Panc1 (cell line): ENCODE results near the gene ATP11A.

Source experiments
- CTCF ChIP-seq: fragments of 450-650 bp; IDR thresholded peaks from 2 replicates; pipeline ENCODE4 v1.5.1; 2017; ENCODE audit warnings: mild to moderate bottlenecking
- POLR2AphosphoS5 ChIP-seq: IDR thresholded peaks from 2 replicates; pipeline ENCODE4 v1.6.1; 2012; ENCODE audit warnings: mild to moderate bottlenecking, low read depth, low read length, moderate library complexity
- TCF7L2 ChIP-seq: IDR thresholded peaks from 2 replicates; pipeline ENCODE4 v1.6.1; 2011; ENCODE audit warnings: mild to moderate bottlenecking, low read depth, low read length, inconsistent platforms
- TF ChIP-seq, protein P1 (sequence below), 2 experiments: IDR thresholded peaks; 2 replicates each; pipeline ENCODE4 v1.6.1; 2011 to 2012; ENCODE audit warnings: low read depth in 2 of 2, control low read depth in 1 of 2, low read length in 1 of 2, mild to moderate bottlenecking in 1 of 2, moderate library complexity in 1 of 2; ENCODE audit not compliant: insufficient read depth in 1 of 2

- TF ChIP-seq CTCF (no peak), POLR2AphosphoS5 (no peak), TCF7L2 (no peak)
- TF ChIP-seq, protein P1, sequence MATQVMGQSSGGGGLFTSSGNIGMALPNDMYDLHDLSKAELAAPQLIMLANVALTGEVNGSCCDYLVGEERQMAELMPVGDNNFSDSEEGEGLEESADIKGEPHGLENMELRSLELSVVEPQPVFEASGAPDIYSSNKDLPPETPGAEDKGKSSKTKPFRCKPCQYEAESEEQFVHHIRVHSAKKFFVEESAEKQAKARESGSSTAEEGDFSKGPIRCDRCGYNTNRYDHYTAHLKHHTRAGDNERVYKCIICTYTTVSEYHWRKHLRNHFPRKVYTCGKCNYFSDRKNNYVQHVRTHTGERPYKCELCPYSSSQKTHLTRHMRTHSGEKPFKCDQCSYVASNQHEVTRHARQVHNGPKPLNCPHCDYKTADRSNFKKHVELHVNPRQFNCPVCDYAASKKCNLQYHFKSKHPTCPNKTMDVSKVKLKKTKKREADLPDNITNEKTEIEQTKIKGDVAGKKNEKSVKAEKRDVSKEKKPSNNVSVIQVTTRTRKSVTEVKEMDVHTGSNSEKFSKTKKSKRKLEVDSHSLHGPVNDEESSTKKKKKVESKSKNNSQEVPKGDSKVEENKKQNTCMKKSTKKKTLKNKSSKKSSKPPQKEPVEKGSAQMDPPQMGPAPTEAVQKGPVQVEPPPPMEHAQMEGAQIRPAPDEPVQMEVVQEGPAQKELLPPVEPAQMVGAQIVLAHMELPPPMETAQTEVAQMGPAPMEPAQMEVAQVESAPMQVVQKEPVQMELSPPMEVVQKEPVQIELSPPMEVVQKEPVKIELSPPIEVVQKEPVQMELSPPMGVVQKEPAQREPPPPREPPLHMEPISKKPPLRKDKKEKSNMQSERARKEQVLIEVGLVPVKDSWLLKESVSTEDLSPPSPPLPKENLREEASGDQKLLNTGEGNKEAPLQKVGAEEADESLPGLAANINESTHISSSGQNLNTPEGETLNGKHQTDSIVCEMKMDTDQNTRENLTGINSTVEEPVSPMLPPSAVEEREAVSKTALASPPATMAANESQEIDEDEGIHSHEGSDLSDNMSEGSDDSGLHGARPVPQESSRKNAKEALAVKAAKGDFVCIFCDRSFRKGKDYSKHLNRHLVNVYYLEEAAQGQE (IDR thresholded peaks at IDR 0.05; ENCODE audit: insufficient read depth in 1 of 2, low read depth in 2 of 2, low read length in 1 of 2): no peak
Observed at GRCh38 chr13:112766336-112766735, 76.5 kb downstream of the ATP11A start.
